ENCODE measurements around the gene LSM6.

LSM6 gene
- 13.0 to 18.0 (median 15.3) reads per million in 3 donors for total RNA-seq

DNA sequence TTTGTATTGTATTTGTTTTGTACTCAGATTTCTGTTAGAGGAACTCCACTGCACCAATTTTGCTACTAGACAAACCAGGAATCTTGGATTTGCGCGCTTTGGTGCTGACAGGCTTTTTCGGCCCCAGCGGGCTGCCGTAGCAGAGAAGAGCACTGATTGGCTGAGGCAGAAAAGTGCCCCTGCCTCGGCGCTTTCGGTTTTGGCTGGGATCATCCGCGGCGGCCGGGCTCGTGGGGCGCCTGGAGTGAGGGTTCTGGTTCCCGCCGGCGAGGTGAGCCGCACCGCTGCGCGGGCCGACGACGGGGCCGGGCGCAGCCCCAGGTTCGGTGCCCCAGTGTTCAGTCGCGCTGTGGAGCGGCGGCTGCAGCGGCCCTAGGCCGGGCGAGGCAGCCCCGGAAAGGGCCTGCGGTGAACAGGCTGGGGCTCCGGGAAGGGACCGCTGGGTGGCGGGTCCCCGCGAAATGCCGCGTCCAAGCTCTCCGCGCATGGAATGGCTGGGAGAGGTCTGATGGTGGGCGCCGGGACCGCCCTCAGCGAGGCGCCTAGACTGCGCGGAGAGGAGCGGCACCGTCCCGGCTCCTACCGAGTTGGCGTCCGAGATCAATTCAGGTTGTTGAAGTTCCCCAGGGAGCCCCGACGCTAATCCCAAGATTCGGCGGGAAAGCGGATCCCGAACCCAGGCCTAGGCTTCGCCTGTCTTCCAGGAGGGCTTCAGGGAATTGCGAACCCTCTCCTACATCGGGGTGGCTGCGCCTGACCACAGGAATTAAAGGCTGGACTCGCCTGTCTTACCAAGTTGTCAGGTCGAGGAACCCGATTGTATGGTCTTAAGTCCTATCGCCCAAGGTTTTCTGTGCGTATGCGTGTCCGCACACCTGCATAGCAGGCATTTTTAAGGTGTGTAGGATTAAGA, at the start of gene LSM6:
Gene LSM6, plus strand, starts transcription at position 178 of the 913 bp plus-strand sequence. CDS start 7,204 bp downstream, outside the sequence.
- DNase-seq: peak; percentile 66 to 76 (median 69)
- no peaks in the 10 kb centered on the region for H3K9me3 ChIP-seq (ENCODE audit: control insufficient read depth, low read length)
- peaks cover 23% of the 10 kb centered on the region for H3K4me1 ChIP-seq (ENCODE audit: control insufficient read depth, insufficient read depth, low read length, poor library complexity, severe bottlenecking)
- H3K27me3 ChIP-seq (replicated peaks; ENCODE audit: control insufficient read depth, insufficient read depth, low read length, poor library complexity, severe bottlenecking): no peaks in the 10 kb centered on the region
- peak within 1 kb of the TSS; percentile 80 for H3K27ac ChIP-seq (ENCODE audit: insufficient read depth, low read length, poor library complexity, severe bottlenecking)
- H3K4me3 ChIP-seq (ENCODE audit: insufficient read depth, low read depth, low read length, poor library complexity, severe bottlenecking): peak within 1 kb of the TSS; percentile 96
- peaks cover 6% of the 10 kb centered on the region for H3K36me3 ChIP-seq (ENCODE audit: control insufficient read depth, insufficient read depth, low read length)

DNA sequence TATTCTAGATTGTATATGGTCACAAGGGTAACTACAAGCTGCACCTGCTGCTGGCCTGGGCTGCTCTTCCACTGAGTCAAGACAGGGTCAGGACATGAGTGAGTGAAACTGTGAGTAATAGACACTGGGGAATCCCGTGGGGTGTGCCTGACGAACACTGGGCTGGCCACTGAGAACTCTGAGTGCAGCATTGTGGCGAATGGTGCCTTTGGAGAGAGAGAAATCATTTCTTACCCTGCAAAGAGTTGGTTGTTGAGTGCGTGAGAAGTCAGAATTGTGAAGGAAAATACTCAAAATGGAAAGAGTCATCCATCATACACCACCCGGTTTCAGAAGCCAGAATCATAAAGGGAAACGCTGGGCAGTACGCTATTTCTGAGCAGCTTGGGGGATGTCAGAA, 43.1 kb upstream of the LSM6 start:
- no peaks in the 10 kb centered on the region for H3K36me3 ChIP-seq (ENCODE audit: control insufficient read depth, insufficient read depth, low read length)
- H3K4me1 ChIP-seq (ENCODE audit: control insufficient read depth, insufficient read depth, low read length, poor library complexity, severe bottlenecking): no peaks in the 10 kb centered on the region
- H3K9me3 ChIP-seq (ENCODE audit: control insufficient read depth, low read length): no peaks in the 10 kb centered on the region
- no peaks in the 10 kb centered on the region for H3K27me3 ChIP-seq (replicated peaks; ENCODE audit: control insufficient read depth, insufficient read depth, low read length, poor library complexity, severe bottlenecking)
- H3K4me3 ChIP-seq (ENCODE audit: insufficient read depth, low read depth, low read length, poor library complexity, severe bottlenecking): no peak overlapping the region
- no peak overlapping the region for H3K27ac ChIP-seq (ENCODE audit: insufficient read depth, low read length, poor library complexity, severe bottlenecking)
- no peak for DNase-seq

DNA sequence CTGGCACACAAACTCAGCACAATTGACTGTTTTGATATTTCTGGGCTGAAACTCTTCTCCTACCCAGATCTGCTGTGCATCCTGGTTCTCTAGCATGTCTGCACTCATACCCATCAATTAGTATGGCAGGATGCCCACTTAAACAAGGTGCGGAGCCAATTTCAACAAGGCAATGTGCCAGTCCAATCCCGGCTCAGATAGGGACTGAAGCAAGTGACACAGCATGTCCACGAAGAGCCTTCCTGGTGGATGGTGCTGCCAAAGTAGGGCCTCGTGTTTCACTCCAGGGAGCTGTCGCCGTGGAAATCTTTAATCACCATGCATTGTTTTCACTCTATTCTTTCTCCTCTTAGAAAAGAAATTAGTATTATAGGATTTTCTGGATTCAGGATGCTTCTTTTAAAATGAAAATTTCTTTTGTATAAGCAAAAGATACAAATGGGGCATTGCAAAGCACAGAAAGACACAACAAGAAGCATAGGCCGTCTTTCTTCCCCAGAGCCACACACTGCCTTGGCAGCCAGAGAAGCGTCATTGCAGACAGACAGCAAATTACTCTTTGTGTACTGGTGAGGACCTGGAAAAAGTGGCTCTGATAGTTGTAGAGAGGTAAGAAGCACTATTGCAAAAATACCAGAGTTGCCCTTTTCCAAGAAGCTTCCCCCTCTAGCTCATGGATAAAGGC, 40.6 kb upstream of the LSM6 start:
- H3K27me3 ChIP-seq (replicated peaks; ENCODE audit: control insufficient read depth, insufficient read depth, low read length, poor library complexity, severe bottlenecking): no peaks in the 10 kb centered on the region
- H3K4me1 ChIP-seq (ENCODE audit: control insufficient read depth, insufficient read depth, low read length, poor library complexity, severe bottlenecking): no peaks in the 10 kb centered on the region
- H3K27ac ChIP-seq (ENCODE audit: insufficient read depth, low read length, poor library complexity, severe bottlenecking): no peak overlapping the region

DNA sequence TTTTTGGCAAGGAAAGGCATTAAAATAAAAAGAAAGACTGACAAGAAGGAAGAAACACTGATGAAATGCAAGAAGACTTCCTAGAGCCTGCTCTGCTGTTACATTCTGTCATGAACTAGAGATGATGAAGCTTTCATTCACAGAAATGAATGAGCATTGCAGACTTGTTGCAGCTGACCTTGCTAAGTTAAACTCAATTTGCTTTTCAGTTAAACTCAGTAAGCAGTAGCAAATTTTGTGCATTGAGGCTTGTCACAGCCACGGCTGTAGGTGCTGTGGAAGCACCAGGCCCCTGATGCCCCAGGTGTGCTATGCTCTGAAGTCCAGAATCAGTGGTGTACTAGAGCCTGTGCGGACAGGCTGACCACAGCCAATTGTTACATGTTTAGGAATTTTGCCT, 39.6 kb upstream of the LSM6 start:
- Histone ChIP-seq H3K27me3 (replicated peaks; ENCODE audit: control insufficient read depth, insufficient read depth, low read length, poor library complexity, severe bottlenecking) (no peaks in the 10 kb centered on the region), H3K27ac (ENCODE audit: insufficient read depth, low read length, poor library complexity, severe bottlenecking) (no peak overlapping the region), H3K36me3 (ENCODE audit: control insufficient read depth, insufficient read depth, low read length) (no peaks in the 10 kb centered on the region), H3K4me1 (ENCODE audit: control insufficient read depth, insufficient read depth, low read length, poor library complexity, severe bottlenecking) (no peaks in the 10 kb centered on the region), H3K9me3 (ENCODE audit: control insufficient read depth, low read length) (no peaks in the 10 kb centered on the region), H3K4me3 (ENCODE audit: insufficient read depth, low read depth, low read length, poor library complexity, severe bottlenecking) (no peak overlapping the region)
- no peak for DNase-seq

More for the DNA sequence above, 40.6 kb upstream of the LSM6 start:
- Histone ChIP-seq H3K4me3 (ENCODE audit: insufficient read depth, low read depth, low read length, poor library complexity, severe bottlenecking) (no peak overlapping the region), H3K9me3 (ENCODE audit: control insufficient read depth, low read length) (no peaks in the 10 kb centered on the region), H3K36me3 (ENCODE audit: control insufficient read depth, insufficient read depth, low read length) (no peaks in the 10 kb centered on the region)
- DNase-seq: no peak

DNA sequence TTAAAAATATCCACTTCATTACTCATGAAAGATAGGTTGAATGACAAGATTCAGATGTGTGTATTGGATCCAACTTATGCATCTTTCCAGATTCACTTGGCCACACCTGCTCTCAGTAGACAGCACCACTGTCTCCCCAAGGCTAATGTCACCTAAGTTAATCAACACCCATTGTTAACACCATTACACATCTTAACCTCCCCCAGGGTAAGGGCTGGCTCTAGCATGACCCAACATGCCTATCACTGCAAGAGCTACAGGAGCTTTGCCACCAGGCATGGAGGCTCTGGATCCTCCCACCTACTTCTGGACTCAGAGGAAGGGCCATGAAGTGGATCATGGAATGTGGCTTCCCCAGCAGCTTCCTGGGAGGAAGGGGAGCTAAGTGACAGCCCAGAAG, 32.8 kb upstream of the LSM6 start:
- no peaks in the 10 kb centered on the region for H3K4me1 ChIP-seq (ENCODE audit: control insufficient read depth, insufficient read depth, low read length, poor library complexity, severe bottlenecking)
- H3K9me3 ChIP-seq (ENCODE audit: control insufficient read depth, low read length): no peaks in the 10 kb centered on the region
- no peaks in the 10 kb centered on the region for H3K36me3 ChIP-seq (ENCODE audit: control insufficient read depth, insufficient read depth, low read length)
- no peaks in the 10 kb centered on the region for H3K27me3 ChIP-seq (replicated peaks; ENCODE audit: control insufficient read depth, insufficient read depth, low read length, poor library complexity, severe bottlenecking)
- no peak overlapping the region for H3K27ac ChIP-seq (ENCODE audit: insufficient read depth, low read length, poor library complexity, severe bottlenecking)
- H3K4me3 ChIP-seq (ENCODE audit: insufficient read depth, low read depth, low read length, poor library complexity, severe bottlenecking): no peak overlapping the region
- no peak for DNase-seq

DNA sequence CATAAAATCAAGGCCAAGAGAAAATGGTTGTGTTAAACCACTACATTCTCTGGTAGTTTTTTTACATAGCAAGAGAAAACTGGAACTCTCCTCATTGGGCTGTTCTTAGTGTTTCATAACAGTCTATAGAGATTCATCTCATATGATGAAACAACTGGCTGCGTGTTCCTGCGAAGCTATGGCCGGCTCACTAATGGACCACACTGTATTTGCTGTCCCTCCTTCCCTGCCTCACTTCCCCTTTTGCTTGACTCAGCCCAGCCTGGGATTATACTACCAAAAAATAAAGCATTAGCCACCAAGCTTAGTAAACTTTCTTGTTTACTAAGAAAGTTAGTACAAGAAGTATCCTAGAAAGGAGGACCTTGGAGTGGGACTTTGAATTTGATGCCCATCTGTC, 31.6 kb upstream of the LSM6 start:
- no peak for DNase-seq
- no peak overlapping the region for H3K4me3 ChIP-seq (ENCODE audit: insufficient read depth, low read depth, low read length, poor library complexity, severe bottlenecking)
- no peaks in the 10 kb centered on the region for H3K36me3 ChIP-seq (ENCODE audit: control insufficient read depth, insufficient read depth, low read length)
- no peaks in the 10 kb centered on the region for H3K9me3 ChIP-seq (ENCODE audit: control insufficient read depth, low read length)
- no peaks in the 10 kb centered on the region for H3K4me1 ChIP-seq (ENCODE audit: control insufficient read depth, insufficient read depth, low read length, poor library complexity, severe bottlenecking)
- H3K27ac ChIP-seq (ENCODE audit: insufficient read depth, low read length, poor library complexity, severe bottlenecking): no peak overlapping the region
- H3K27me3 ChIP-seq (replicated peaks; ENCODE audit: control insufficient read depth, insufficient read depth, low read length, poor library complexity, severe bottlenecking): no peaks in the 10 kb centered on the region

DNA sequence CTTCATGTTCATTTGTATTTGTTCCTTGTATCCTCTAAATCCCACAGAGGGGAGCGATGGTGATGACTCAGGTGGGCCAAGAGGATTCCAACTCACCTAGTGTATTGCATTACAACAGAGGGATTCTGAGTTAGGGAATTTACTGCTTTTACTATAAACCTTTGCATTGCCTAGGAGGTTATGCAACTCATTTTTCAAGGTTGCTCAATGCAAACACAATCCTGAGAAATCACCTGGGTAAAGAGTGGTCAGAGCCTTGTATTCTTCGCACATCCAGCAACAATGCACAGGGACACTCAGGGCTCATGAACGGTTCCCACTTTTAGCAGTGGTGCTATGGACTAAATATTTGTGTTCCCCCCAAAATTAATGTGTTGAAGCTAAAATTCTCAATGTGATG, 28.6 kb upstream of the LSM6 start:
- Histone ChIP-seq H3K4me3 (ENCODE audit: insufficient read depth, low read depth, low read length, poor library complexity, severe bottlenecking) (no peak overlapping the region), H3K9me3 (ENCODE audit: control insufficient read depth, low read length) (no peaks in the 10 kb centered on the region), H3K36me3 (ENCODE audit: control insufficient read depth, insufficient read depth, low read length) (no peaks in the 10 kb centered on the region), H3K27ac (ENCODE audit: insufficient read depth, low read length, poor library complexity, severe bottlenecking) (no peak overlapping the region), H3K27me3 (replicated peaks; ENCODE audit: control insufficient read depth, insufficient read depth, low read length, poor library complexity, severe bottlenecking) (no peaks in the 10 kb centered on the region), H3K4me1 (ENCODE audit: control insufficient read depth, insufficient read depth, low read length, poor library complexity, severe bottlenecking) (no peaks in the 10 kb centered on the region)
- no peak for DNase-seq

DNA sequence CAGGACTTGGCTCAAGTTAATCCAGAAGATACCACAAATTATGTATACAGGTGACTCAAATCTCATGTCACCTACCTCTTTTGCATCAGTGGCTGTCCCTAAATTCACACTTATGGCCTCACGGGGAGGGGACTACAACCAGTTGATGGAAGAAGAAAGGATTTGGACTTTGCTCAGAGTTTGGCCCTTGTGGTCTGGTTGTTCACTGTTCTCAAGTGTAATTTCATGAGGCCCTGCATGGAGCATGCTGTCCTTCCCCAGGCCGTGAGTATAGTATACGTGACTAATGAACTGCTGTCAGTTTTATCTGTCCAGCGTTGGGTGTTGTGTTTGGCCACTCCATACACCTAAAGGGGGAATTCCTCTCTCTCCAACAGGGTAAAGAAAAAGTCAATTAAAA, 27.5 kb upstream of the LSM6 start:
- Histone ChIP-seq H3K36me3 (ENCODE audit: control insufficient read depth, insufficient read depth, low read length) (no peaks in the 10 kb centered on the region), H3K9me3 (ENCODE audit: control insufficient read depth, low read length) (no peaks in the 10 kb centered on the region), H3K27ac (ENCODE audit: insufficient read depth, low read length, poor library complexity, severe bottlenecking) (no peak overlapping the region), H3K4me3 (ENCODE audit: insufficient read depth, low read depth, low read length, poor library complexity, severe bottlenecking) (no peak overlapping the region), H3K27me3 (replicated peaks; ENCODE audit: control insufficient read depth, insufficient read depth, low read length, poor library complexity, severe bottlenecking) (no peaks in the 10 kb centered on the region), H3K4me1 (ENCODE audit: control insufficient read depth, insufficient read depth, low read length, poor library complexity, severe bottlenecking) (no peaks in the 10 kb centered on the region)
- no peak for DNase-seq

DNA sequence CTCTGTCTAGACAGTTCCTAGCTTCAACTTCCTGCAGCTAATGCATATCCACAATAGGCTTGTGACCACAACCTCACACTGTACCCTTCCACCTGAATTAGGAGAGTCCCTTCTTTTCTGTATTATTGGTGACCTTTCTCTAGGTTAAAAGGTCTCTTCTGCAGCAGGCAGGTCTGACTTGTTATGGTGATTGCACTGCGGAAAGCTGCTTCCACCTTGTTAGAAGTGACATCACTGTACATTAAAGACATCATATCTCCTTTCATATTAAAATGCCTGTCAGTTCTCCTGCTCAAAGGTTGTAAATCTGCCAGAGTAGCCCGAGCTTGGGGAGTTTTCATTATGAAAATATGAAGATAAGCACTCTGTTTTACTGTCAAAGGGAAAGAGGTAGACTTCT, 21.5 kb upstream of the LSM6 start:
- Histone ChIP-seq H3K27ac (ENCODE audit: insufficient read depth, low read length, poor library complexity, severe bottlenecking) (no peak overlapping the region), H3K4me1 (ENCODE audit: control insufficient read depth, insufficient read depth, low read length, poor library complexity, severe bottlenecking) (no peaks in the 10 kb centered on the region), H3K9me3 (ENCODE audit: control insufficient read depth, low read length) (no peaks in the 10 kb centered on the region), H3K27me3 (replicated peaks; ENCODE audit: control insufficient read depth, insufficient read depth, low read length, poor library complexity, severe bottlenecking) (no peaks in the 10 kb centered on the region), H3K36me3 (ENCODE audit: control insufficient read depth, insufficient read depth, low read length) (no peaks in the 10 kb centered on the region), H3K4me3 (ENCODE audit: insufficient read depth, low read depth, low read length, poor library complexity, severe bottlenecking) (no peak overlapping the region)
- no peak for DNase-seq

DNA sequence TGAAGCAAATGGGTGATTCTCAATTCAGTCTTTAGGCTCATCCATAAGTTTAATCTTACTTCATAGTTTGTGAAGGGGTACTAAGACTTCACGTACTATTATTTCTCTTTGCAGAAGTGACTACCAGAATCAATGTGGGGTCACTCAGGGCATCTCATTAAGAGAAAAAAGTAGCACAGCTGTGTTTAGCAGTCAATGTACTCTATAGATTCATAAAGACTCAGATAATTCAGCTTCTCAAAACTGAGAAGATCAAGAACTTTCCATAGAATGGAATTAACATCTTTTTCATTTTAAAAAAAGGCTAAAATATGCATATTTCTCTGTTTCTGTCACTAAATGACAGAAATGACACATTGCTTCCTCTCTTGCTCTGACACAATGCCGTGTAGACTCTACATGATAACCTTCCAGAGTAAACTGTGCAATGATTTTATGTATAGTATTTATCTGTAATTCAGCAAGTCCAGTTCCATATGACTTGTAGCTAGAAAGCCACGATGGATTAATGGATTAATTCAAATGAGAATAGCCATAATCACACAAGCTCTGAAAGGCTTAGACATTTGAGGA, 20.3 kb upstream of the LSM6 start:
- H3K27ac ChIP-seq (ENCODE audit: insufficient read depth, low read length, poor library complexity, severe bottlenecking): no peak overlapping the region
- H3K4me3 ChIP-seq (ENCODE audit: insufficient read depth, low read depth, low read length, poor library complexity, severe bottlenecking): no peak overlapping the region
- no peak for DNase-seq

More for the DNA sequence above, 20.3 kb upstream of the LSM6 start:
- Histone ChIP-seq H3K27me3 (replicated peaks; ENCODE audit: control insufficient read depth, insufficient read depth, low read length, poor library complexity, severe bottlenecking) (no peaks in the 10 kb centered on the region), H3K4me1 (ENCODE audit: control insufficient read depth, insufficient read depth, low read length, poor library complexity, severe bottlenecking) (no peaks in the 10 kb centered on the region), H3K9me3 (ENCODE audit: control insufficient read depth, low read length) (no peaks in the 10 kb centered on the region), H3K36me3 (ENCODE audit: control insufficient read depth, insufficient read depth, low read length) (no peaks in the 10 kb centered on the region)

All from effector memory CD4-positive, alpha-beta T cell (primary cell).